Skin of body (tissue), 2 donors: ENCODE results near the gene FABP3. TPM values are rescaled to one million over a fixed set of nuclear protein-coding genes. Genes with fewer than 3 reads are reported as not detected.

Source experiments
- DNase-seq: peaks from one replicate; lab custom pipeline; 2025; lab: John Stamatoyannopoulos, UW
- total RNA-seq: library from RNA; depleted of rRNA; stranded (reverse); fragments of >200 nt; gene quantifications from one replicate; pipeline ENCODE4 v1.2.3, GENCODE V29; 2014

FABP3 gene
- total RNA-seq = 36.1 TPM

GRCh38 chr1:31373056-31373896 lies at the start of gene FABP3:
FABP3 (minus strand) TSS chr1:31373076; CDS start chr1:31373014, 62 bp downstream.
- peak; percentile 79 for DNase-seq

GRCh38 chr1:31421371-31422040 lies 48.6 kb upstream of the FABP3 start:
- DNase-seq = no peak

DNA sequence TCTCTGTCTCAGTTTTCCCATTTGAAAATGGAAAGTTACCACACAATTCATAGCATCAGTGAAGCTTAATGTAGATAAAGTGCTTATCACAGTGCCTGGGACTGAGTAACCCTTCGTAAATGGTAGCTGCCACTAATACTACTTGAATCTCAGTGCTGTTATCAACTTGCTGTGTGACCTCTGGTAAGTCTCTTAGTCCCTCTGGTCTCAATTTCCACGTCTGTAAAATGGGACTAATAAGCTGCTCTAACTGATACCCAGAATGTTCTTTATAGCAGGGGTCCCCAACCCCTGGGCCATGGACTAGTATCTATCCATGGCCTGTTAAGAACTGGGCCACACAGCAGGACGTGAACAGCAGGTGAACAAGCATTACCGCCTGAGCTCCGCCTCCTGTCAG lies 47.8 kb upstream of the FABP3 start:
- no peak for DNase-seq

DNA sequence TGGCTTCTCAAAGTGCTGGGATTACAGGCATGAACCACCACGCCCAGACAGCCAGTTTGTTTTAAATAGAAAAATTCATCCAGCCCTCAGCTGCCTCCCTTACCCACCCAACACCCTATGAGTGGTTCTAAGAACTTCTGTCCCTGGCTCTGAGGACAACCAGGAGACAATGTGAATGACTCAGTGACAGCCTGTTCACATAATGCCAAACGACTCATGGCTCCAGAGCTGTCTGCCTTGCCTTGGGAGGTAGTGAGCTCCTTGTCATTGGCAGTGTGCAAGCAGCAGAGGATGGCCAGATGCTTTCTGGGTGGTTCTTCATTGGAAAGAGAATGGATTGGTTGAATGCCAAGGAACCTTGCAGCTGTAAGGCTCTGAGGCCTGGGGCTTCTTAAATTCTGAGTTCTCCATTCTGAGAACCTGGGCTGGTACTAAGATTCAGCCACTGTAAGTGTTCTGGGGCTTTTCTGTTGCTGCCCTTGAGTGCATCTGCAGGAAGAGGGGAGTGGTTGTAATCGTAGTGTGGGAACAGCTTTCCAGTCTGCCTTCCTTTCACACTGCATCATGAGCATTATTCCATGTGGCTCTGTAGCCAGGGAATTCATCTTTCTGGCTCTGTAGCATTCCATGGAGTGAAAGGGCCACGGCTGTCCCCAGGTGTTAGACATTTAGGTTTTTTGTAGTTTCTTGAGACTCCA lies 45.9 kb upstream of the FABP3 start:
- no peak for DNase-seq

GRCh38 chr1:31417148-31417547 lies 44.3 kb upstream of the FABP3 start:
- no peak for DNase-seq

DNA sequence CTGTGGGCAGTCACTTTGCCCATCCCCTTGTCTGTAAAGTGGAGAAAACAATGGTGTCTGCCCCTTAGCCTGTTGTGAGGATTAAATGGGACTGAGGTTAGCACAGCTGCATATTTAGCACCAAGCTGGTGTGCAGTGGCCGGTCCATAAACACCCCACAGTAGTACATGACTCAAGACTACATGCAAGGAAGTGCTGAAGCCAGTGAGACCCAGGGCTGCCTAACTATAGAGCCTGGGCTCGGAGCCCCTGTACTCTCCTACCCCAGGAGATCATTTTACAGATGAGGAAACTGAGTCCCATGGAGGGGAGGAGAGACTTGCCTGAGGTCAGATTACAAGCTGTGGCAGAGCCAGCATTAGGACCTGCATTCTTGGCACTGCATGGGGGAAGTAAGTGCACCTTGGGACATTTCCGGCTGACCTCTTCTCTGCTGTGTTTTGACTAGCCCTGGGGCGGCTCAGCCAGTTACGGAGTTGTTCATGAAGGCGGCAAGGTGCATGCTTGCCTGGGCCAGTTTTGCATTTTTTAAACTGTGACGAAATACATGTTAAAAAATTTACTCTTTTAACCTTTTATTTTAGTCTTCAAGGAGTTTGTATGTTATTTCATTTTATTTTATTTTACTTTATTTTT lies 43.3 kb upstream of the FABP3 start:
- no peak for DNase-seq

DNA sequence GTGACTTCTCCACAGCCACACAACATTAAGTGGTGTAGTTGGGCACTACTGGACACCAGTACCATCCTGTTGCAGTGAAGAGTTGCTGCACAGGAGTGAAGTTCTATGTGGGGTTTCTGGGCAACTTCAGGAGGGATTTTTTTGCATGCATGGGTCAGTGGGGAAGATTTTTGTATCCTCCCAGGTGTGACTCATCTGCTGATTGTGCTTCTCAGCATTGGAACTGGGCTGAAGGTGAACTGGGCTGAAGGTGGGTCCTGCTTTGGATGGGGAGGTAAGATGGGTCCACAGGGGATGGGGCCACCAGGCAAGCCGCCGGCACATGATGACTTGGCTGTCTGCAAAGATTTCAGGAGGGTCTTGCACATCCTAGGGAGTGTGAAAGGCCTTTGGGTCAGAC lies 42.8 kb upstream of the FABP3 start:
- no peak for DNase-seq

DNA sequence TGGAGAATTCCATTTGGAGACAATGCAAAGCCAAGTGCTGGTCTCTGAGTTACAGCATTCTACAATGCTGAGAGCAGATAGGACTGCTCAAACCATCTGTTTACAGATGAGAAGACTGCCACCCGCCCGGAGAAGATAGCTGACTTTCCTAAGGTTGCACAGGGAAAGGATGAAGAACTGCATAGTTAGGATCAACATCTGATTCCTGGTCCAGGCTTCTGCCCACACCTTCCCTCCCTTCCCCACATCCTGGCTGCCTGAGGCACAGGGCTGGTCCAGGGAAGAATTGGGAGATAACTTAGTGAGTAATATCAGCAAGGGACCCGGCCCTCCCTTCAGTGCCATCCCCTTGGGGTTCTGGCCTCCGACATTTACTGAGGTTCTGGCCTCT lies 42.1 kb upstream of the FABP3 start:
- DNase-seq = no peak

DNA sequence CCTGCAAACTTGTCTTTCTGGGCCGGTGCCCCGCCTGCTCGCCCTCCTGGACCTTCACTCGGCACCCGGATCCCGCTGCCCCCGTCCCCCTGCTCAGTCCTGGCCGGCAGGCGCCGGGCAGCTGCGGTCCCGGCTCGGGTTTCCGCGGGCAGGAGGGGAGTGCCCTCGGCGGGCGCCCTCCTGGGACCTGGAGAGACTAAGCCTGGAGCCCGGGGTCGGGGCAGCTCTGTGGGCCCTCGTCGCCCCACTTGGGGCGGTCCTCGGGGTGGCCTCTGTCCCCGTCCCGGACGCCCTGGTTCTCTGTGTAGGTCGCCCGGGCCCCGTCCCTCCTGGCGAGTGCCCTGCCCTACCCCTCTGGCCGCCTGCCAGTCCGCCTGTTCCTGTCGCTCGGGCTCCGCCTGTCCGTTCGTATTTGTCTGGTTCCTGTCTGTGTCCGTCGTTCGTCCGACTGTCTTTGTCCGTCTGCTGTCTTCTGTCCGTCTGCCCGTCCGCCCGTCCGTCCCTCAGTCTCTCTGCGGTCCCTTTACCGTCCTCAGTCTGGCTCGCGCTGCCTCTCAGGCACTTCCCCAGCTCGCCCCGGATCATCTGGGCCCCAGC lies 40.6 kb upstream of the FABP3 start:
- DNase-seq = no peak

- DNase-seq = no peak
These were observed 40.0 kb upstream of the FABP3 start, which contains the start of gene SERINC2 for GRCh38 chr1:31412732-31413404. SERINC2 (plus strand) TSS chr1:31413213; CDS start chr1:31413266, 53 bp downstream.

DNA sequence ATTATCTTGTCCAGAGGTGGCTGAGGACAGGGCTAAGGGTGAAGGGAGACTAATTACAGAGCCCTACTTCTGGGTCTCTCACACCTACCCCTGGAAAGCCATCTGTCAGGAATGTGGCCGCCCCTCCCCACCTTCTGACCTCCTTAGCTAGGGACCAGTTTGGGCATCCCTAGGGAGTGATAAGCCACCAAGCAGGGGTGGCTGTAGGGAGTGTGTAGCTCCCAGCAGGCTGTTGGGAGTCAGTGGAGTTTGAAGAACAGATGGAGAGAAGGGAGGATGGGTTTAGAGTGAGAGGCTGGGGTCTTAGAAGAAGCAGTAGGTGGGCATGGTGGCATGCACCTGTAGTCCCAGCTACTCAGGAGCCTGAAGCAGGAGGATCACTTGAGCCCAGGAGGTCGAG lies 39.3 kb upstream of the FABP3 start:
- no peak for DNase-seq

- DNase-seq = no peak
These were observed 38.0 kb upstream of the FABP3 start for GRCh38 chr1:31410871-31411270.

- no peak for DNase-seq
These were observed 37.3 kb upstream of the FABP3 start for GRCh38 chr1:31409946-31410858.

GRCh38 chr1:31408788-31409318 lies 36.0 kb upstream of the FABP3 start:
- DNase-seq = no peak

- no peak for DNase-seq
These were observed 34.3 kb upstream of the FABP3 start for GRCh38 chr1:31407029-31407626.

DNA sequence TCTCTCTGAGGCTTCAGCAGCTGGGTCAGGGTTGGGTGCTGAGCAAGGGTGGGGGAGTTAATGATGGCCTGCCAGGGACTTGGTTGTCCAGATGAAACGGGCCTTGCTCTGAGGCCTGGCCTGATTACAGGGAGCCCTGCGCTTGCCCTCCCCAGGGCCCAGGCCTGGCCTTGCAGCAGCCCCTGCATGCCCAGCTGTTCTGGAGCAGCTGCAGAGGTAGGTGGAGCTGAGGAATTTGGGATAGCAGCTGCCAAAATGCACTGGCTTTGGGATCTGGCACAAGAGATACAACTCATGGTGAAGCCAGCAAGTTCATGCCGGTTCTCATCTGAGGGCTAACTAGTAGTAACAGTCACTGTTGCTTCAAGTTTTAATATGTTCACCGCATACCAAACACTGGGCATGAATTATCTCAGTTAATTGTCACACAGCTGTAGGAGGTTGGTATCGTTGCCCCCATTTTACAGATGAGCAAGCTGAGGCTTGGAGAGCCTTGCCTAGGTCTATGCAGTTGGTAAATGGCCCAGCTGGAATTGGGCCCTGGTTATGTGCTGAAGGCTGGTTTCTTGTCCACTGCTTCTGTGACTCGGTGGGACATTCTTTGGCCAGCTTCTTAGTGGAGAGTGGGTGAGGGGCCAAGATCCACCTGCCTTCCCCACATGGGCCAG lies 32.8 kb upstream of the FABP3 start:
- DNase-seq = no peak

GRCh38 chr1:31401241-31401640 lies 28.4 kb upstream of the FABP3 start:
- no peak for DNase-seq

DNA sequence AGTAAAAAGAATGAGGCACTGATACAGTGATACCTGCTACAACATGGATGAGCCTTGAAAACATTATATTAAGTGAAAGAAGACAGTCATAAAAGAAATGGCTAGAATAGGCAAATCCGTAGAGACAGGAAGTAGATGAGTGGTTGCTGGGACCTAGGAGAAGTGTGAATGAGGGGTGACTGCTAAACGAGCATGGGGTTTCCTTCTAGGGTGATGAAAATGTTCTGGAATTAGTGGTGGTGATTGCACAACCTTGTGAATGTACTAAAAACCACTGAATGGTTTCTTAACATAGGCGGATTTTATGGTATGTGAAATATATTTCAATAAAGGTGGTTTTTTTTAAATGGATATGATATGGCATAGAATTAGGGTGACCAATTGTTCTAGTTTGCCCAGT lies 27.5 kb upstream of the FABP3 start:
- DNase-seq = no peak
